ENCODE results near the gene CHMP4A.

DNA sequence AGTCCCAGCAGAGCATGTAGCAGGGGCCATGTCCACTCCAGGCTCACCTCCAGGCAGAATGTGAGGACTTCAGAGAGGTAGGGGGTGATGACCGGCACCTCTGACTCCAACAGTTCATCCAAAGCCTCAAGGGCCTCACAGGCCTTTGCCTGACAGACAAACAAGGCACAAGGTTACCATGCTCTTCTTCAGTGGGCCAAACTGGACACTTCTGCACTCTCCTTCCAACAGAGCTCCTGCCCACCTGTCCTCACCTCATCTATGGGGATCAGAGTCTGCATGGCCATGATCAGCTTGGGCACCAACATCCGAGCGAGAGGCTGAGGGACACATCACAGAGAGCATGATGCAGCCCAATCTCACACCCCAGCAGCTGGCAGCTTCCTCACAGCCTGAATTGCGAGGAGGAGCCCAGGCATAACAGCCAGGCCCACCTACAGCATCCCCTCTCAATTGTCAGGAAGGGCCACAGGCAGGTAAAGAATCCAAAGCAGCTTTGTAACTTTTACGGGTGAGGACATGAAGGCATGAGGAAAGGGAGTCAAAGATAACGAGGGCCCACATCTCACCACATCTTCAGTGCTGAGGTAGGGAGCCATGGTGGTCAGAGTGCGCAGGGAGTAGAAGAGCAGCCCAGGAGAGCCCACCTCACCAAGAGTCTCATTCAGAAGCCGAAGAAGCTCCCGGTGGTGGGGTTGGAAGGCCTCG is 26.3 kb downstream of the CHMP4A start:
- TF ChIP-seq, protein P1, sequence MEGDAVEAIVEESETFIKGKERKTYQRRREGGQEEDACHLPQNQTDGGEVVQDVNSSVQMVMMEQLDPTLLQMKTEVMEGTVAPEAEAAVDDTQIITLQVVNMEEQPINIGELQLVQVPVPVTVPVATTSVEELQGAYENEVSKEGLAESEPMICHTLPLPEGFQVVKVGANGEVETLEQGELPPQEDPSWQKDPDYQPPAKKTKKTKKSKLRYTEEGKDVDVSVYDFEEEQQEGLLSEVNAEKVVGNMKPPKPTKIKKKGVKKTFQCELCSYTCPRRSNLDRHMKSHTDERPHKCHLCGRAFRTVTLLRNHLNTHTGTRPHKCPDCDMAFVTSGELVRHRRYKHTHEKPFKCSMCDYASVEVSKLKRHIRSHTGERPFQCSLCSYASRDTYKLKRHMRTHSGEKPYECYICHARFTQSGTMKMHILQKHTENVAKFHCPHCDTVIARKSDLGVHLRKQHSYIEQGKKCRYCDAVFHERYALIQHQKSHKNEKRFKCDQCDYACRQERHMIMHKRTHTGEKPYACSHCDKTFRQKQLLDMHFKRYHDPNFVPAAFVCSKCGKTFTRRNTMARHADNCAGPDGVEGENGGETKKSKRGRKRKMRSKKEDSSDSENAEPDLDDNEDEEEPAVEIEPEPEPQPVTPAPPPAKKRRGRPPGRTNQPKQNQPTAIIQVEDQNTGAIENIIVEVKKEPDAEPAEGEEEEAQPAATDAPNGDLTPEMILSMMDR (IDR thresholded peaks at IDR 0.05), result no peak
- TF ChIP-seq POLR2AphosphoS5 (IDR thresholded peaks at IDR 0.05; ENCODE audit: insufficient read depth in 1 of 2, low read depth in 1 of 2) (no peak), POLR2A (IDR thresholded peaks at IDR 0.05) (no peak)

Data from vagina (tissue), 2 donors.